A549 (cell line): ENCODE results near the gene ATOSA.

Experiments used
- EHMT2 ChIP-seq: fragments of 200-600 bp; sonication (generic); IDR thresholded peaks from 2 replicates; pipeline ENCODE4 v1.6.1; 2016; ENCODE audit warnings: antibody characterized with exemption, low read depth, mild to moderate bottlenecking, moderate library complexity
- KDM1A ChIP-seq: fragments of 200-600 bp; sonication (generic); IDR thresholded peaks from 2 replicates; pipeline ENCODE4 v1.6.1; 2016; ENCODE audit warnings: low read depth, mild to moderate bottlenecking
- POLR2A ChIP-seq: IDR thresholded peaks from 2 replicates; pipeline ENCODE4 v1.6.1; 2012; ENCODE audit warnings: mild to moderate bottlenecking, low read length
- RAD21 ChIP-seq, 2 experiments: fragments of >200 bp in 1 of 2; sonication (Bioruptor Twin) in 1 of 2; formaldehyde crosslinking in 1 of 2; IDR thresholded peaks in 1 of 2; conservative IDR thresholded peaks in 1 of 2; 2 replicates in 1 of 2; 3 replicates in 1 of 2; pipeline ENCODE4 v1.6.1; 2012 to 2018; ENCODE audit warnings: inconsistent platforms in 1 of 2
- RFX5 ChIP-seq: fragments of 450-650 bp; IDR thresholded peaks from 2 replicates; pipeline ENCODE4 v1.7.1; 2014; ENCODE audit warnings: antibody characterized with exemption, mild to moderate bottlenecking, moderate library complexity
- TF ChIP-seq, protein P1 (sequence below): fragments of 150-350 bp; IDR thresholded peaks from 2 replicates; pipeline ENCODE4 v1.6.1; 2014; ENCODE audit warnings: low read depth, mild to moderate bottlenecking, low read length
- TF ChIP-seq, protein P2 (sequence below): fragments of 200-600 bp; sonication (generic); IDR thresholded peaks from 2 replicates; pipeline ENCODE4 v1.6.1; 2016; ENCODE audit warnings: antibody characterized with exemption, mild to moderate bottlenecking, moderate library complexity
- TF ChIP-seq, protein P3 (sequence below): fragments of >200 bp; sonication (Bioruptor Twin); formaldehyde crosslinking; IDR thresholded peaks from 3 replicates; pipeline ENCODE4 v1.5.1; 2016

DNA sequence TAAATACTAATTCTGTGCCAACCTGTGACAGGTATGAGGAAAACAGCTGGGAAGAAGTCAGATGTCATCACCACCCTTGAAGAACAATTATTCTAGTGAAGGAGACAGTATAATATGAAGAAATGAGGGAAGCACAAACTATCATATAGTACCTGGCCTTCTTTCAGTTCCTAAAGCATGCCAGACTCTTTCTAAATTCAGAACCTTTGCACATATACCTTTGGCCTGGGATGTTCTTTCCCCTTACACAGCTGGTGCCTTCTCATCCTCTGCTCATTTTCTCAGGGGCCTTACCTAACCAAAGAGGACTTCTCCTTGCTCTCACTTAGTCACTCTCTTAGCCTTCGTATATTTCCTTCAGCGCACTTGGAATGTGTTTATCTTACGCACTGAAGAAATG lies 19.0 kb downstream of the ATOSA start:
- TF ChIP-seq EHMT2: no peak
- TF ChIP-seq KDM1A: no peak
- TF ChIP-seq RFX5: no peak
- TF ChIP-seq, protein P1, sequence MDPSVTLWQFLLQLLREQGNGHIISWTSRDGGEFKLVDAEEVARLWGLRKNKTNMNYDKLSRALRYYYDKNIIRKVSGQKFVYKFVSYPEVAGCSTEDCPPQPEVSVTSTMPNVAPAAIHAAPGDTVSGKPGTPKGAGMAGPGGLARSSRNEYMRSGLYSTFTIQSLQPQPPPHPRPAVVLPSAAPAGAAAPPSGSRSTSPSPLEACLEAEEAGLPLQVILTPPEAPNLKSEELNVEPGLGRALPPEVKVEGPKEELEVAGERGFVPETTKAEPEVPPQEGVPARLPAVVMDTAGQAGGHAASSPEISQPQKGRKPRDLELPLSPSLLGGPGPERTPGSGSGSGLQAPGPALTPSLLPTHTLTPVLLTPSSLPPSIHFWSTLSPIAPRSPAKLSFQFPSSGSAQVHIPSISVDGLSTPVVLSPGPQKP: no peak
- TF ChIP-seq, protein P2, sequence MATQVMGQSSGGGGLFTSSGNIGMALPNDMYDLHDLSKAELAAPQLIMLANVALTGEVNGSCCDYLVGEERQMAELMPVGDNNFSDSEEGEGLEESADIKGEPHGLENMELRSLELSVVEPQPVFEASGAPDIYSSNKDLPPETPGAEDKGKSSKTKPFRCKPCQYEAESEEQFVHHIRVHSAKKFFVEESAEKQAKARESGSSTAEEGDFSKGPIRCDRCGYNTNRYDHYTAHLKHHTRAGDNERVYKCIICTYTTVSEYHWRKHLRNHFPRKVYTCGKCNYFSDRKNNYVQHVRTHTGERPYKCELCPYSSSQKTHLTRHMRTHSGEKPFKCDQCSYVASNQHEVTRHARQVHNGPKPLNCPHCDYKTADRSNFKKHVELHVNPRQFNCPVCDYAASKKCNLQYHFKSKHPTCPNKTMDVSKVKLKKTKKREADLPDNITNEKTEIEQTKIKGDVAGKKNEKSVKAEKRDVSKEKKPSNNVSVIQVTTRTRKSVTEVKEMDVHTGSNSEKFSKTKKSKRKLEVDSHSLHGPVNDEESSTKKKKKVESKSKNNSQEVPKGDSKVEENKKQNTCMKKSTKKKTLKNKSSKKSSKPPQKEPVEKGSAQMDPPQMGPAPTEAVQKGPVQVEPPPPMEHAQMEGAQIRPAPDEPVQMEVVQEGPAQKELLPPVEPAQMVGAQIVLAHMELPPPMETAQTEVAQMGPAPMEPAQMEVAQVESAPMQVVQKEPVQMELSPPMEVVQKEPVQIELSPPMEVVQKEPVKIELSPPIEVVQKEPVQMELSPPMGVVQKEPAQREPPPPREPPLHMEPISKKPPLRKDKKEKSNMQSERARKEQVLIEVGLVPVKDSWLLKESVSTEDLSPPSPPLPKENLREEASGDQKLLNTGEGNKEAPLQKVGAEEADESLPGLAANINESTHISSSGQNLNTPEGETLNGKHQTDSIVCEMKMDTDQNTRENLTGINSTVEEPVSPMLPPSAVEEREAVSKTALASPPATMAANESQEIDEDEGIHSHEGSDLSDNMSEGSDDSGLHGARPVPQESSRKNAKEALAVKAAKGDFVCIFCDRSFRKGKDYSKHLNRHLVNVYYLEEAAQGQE: no peak
- no peak for TF ChIP-seq RAD21 (conservative IDR thresholded peaks at IDR 0.05 in 1 of 2, IDR thresholded peaks at IDR 0.05 in 1 of 2)
- no peak for TF ChIP-seq POLR2A
- TF ChIP-seq, protein P3, sequence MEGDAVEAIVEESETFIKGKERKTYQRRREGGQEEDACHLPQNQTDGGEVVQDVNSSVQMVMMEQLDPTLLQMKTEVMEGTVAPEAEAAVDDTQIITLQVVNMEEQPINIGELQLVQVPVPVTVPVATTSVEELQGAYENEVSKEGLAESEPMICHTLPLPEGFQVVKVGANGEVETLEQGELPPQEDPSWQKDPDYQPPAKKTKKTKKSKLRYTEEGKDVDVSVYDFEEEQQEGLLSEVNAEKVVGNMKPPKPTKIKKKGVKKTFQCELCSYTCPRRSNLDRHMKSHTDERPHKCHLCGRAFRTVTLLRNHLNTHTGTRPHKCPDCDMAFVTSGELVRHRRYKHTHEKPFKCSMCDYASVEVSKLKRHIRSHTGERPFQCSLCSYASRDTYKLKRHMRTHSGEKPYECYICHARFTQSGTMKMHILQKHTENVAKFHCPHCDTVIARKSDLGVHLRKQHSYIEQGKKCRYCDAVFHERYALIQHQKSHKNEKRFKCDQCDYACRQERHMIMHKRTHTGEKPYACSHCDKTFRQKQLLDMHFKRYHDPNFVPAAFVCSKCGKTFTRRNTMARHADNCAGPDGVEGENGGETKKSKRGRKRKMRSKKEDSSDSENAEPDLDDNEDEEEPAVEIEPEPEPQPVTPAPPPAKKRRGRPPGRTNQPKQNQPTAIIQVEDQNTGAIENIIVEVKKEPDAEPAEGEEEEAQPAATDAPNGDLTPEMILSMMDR: no peak
